Left renal pelvis (tissue), 4 donors: Measurements from ENCODE around the gene AGPAT2. TPM values are rescaled to one million over a fixed set of nuclear protein-coding genes. Genes with fewer than 3 reads are reported as not detected.

Experiments
- DNase-seq, 4 donors: peaks; one replicate each; pipeline ENCODE4 v3.0.0-alpha.2; 2013; ENCODE audit warnings: low read depth in 4 of 4, low spot score in 3 of 4
- polyA plus RNA-seq, 4 donors: library from polyadenylated mRNA; unstranded; fragments of 120-200 nt; gene quantifications; one replicate each; pipeline ENCODE4 v1.2.1, GENCODE V29; 2013; ENCODE audit not compliant: insufficient read length in 4 of 4

AGPAT2 gene
- polyA plus RNA-seq, 4 donors, result 15.3 to 53.8 (median 36.4) TPM

- DNase-seq, result no peak
Observed at GRCh38 chr9:136629001-136629878, 58.0 kb downstream of the AGPAT2 start.

- DNase-seq, result no peak
Observed at GRCh38 chr9:136628268-136628667, 59.0 kb downstream of the AGPAT2 start.

GRCh38 chr9:136627703-136628102, 59.6 kb downstream of the AGPAT2 start:
- no peak for DNase-seq

- no peak for DNase-seq
Observed at GRCh38 chr9:136626740-136627642, 60.3 kb downstream of the AGPAT2 start.

- no peak for DNase-seq
Observed at GRCh38 chr9:136626066-136626725, 61.1 kb downstream of the AGPAT2 start.

GRCh38 chr9:136625101-136626065, 61.9 kb downstream of the AGPAT2 start:
- DNase-seq, result no peak

DNA sequence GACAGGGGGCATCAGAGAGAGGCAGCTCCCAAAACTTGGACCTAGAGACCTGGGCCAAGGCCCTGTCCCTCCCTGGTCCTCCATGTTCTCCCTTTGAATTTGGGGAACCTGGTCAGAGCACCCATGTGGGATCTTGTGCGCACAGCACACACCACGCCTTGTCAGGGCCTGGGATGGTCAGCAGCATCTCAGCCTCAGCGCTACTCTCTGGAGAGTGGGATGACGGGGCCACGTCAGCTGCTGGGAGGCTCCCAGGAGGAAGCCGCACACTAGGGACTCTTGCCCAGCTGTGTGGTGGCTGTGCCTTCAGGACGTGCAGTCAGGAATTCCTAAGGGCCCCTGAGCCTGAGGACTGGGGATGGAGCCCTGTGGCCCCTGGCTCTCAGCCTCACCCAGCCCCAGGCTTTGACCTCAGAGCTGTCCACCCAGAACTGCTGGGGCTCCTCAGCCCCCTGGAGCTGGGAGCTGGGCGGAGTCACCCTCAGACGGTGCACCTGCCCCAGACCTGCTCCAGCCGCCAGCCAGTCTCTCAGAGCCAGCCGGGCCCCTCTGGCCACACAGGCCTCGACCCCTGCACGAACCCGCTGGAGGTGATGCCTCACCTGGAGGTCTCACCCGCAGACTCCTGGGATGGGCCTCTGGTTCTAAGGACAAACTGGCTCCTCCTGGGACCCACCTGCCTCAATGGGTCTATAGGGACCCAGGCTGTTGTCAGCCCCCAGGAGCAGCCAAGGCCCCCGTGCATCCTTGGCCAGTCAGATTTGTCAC, 62.9 kb downstream of the AGPAT2 start:
- DNase-seq, result no peak

GRCh38 chr9:136623842-136624183, 63.4 kb downstream of the AGPAT2 start:
- DNase-seq, result no peak

Other genes starting within 250 kb of the AGPAT2 start
- gene INPP5E, start 247.6 kb downstream of the AGPAT2 start, polyA plus RNA-seq, result 10 to 100 TPM; 10.2 to 18.8 (median 13.1) TPM
- gene SEC16A, start 204.4 kb downstream of the AGPAT2 start, polyA plus RNA-seq, result 10 to 100 TPM; 50.7 to 72.4 (median 60.7) TPM
- gene NOTCH1, start 141.4 kb downstream of the AGPAT2 start, polyA plus RNA-seq, result 10 to 100 TPM; 15.8 to 39.3 (median 25.7) TPM
- 10 to 100 TPM; 29.0 to 79.5 (median 44.5) TPM for gene EGFL7, start 24.5 kb downstream of the AGPAT2 start, polyA plus RNA-seq
- gene DIPK1B, start 25.1 kb upstream of the AGPAT2 start, polyA plus RNA-seq, result 10 to 100 TPM; 23.3 to 40.4 (median 27.4) TPM
- 1 to 10 TPM in 2 of 4 donors, under 1 TPM in 2; 0.18 to 2.1 (median 0.90) TPM for gene LCN10, start 55.5 kb upstream of the AGPAT2 start, polyA plus RNA-seq
- not detected for gene LCN6, start 61.1 kb upstream of the AGPAT2 start, polyA plus RNA-seq
- under 1 TPM; 0.10 to 0.50 (median 0.20) TPM for gene LCN8, start 70.8 kb upstream of the AGPAT2 start, polyA plus RNA-seq
- under 1 TPM in 3 of 4 donors, not detected in 1; 0.06 to 0.14 (median 0.07) TPM for gene LCN15, start 77.1 kb upstream of the AGPAT2 start, polyA plus RNA-seq
- gene TMEM141, start 103.9 kb upstream of the AGPAT2 start, polyA plus RNA-seq, result 10 to 100 TPM; 35.6 to 86.2 (median 64.2) TPM
- 1 to 10 TPM; 2.5 to 6.5 (median 4.9) TPM for gene CCDC183, start 108.9 kb upstream of the AGPAT2 start, polyA plus RNA-seq
- 10 to 100 TPM; 39.9 to 78.9 (median 60.1) TPM for gene RABL6, start 120.5 kb upstream of the AGPAT2 start, polyA plus RNA-seq
- 1 to 10 TPM in 2 of 4 donors, under 1 TPM in 2; 0.46 to 1.7 (median 0.97) TPM for gene AJM1, start 155.0 kb upstream of the AGPAT2 start, polyA plus RNA-seq
- 100 to 1,000 TPM in 1 of 4 donors, 10 to 100 TPM in 3; 71.8 to 120 (median 83.5) TPM for gene PHPT1, start 162.0 kb upstream of the AGPAT2 start, polyA plus RNA-seq
- 10 to 100 TPM in 1 of 4 donors, 1 to 10 TPM in 3; 4.7 to 11.6 (median 6.3) TPM for gene MAMDC4, start 164.9 kb upstream of the AGPAT2 start, polyA plus RNA-seq
- 100 to 1,000 TPM; 266 to 396 (median 335) TPM for gene EDF1, start 178.9 kb upstream of the AGPAT2 start, polyA plus RNA-seq
- 10 to 100 TPM in 3 of 4 donors, 1 to 10 TPM in 1; 6.4 to 16.3 (median 13.3) TPM for gene TRAF2, start 199.1 kb upstream of the AGPAT2 start, polyA plus RNA-seq